NCI-H2081 treated with DMSO at 0.1 percent for 48 hours (cell line): Measurements from ENCODE around the gene HSP90AB1.
"Not testable (repeated sequence)": the region's sequence is repeated elsewhere in the genome, so short reads cannot be mapped to it uniquely, and the experiment has no call there.

Experiments
- DNase-seq: peaks from one replicate; lab custom pipeline; 2025; lab: John Stamatoyannopoulos, UW

Gene HSP90AB1

DNA sequence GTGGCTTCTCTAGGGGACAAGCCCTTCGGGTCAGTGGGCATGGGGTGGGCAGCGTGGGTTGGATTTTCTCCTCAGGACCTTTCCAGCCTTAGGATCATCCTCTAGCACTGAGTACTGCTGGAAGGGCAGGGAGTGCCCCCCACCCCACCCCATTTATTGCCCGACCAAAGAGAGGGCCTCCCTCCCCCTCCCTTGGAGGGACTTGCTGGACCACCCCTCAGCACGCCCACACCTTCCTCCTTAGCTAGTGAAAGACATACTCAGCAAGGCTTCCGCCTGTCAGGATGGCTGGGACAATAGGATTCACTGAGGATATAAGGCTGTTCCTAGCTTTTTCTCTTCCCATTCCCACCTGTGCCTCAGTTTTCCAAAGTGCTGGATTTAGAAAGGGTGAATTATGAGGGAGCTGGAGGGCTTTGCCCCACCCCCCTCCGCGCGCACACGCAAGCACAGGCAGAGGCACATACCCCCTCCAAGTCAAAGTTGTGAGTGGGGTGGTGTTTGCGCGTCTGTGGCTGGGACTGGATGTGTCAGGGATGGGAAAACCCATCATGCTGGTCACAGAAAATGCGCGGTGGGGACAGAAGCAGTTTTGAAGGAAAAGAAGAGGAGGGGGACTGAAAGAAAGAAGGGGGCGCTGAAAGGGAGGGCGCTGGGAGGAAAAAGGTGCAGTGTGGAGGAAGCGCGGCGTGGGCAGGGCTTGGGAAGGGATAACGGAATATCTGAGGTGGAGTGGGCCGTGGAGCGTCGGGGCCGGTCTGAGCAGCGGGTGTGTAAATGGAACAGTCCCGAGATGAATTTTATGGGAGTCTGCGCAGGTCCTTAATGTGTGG is 24.2 kb upstream of the HSP90AB1 start:
- no peak for DNase-seq

DNA sequence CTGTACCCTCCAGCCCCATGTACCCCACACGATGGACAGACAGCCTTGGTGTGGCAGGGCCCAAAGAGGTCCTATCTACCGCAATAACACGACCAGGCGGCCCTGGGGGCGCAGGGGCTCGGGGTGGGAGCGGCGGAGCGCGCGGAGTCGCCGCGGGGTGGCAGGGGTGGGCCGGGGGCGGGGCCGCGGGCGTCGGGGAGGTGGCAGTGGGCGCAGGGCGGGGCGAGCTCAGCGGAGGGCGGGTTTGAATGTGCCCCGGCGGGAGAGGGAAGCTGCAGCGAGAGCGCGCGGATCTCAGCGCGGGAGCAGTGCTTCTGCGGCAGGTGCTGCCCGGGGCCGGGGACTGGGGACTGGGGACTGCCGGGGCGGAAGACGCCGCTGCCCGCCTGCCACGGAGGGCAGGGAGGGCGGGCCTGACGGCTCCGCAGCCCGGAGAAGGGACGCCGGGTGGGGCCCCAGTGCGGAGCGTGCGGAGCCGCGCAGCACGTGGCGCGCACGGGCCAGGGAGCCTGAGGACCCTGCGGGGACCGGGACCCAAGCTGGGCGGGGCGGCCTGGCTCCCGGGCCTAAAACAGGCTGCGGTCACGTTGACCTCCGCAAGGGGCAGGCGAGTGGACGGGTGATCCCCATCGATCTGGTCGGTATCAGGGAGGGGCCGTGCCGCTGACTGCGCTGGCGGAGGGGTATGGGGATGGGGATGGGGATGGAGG is 23.4 kb upstream of the HSP90AB1 start, which contains the start of gene SLC29A1:
TSS of gene SLC29A1 (plus strand) at position 277 of the 710 bp plus-strand sequence. CDS start 3,719 bp downstream, outside the sequence.
- peak; percentile 24 for DNase-seq

DNA sequence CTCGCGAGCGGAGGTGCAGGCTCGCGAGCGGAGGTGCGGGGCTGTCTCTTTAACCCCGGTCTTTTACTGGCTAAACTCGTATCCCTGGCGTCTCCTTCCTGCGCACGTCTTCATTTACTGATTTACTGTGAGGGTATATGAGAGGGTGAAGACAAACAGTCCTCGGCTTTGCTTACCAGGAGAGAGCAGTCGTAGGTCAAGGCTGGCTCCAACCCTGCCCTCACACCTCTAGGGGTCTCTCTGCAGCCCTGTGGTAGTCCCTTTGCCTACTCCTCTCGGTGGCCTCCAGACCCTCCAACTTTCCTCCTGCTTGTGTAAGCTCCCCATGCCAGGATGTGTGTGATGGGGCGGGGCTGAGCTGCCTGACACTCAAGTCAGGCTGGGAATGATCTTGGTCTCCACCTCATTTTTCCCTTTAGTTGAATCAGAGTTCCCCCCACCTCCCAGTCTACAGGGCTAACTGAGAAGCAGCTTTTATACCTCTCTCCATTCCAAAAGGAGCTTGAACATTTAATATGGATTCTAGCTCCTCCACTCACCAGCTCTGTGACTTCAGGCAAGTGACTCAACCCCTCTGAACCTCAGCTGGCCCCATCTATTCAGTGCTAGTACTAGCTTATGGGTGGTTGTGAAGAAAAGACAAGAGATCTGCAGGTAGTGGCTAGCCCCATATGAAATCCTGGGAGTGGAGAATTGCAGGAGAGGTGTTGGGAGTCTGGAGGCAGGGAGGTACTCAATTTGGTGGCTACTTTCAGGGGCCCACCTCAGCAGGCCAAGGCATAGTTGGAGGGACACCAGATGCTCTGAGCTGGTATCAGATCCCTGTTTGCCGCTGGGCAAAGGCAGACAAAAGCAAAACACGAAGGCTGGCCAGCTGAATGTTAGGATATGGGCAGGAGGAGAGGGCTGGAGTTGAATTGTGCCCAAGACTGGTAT is 22.6 kb upstream of the HSP90AB1 start:
- no peak for DNase-seq

- no peak for DNase-seq
These were observed 22.0 kb upstream of the HSP90AB1 start for GRCh38 chr6:44224965-44225305.

- DNase-seq: no peak
These were observed 21.1 kb upstream of the HSP90AB1 start for GRCh38 chr6:44225579-44226325.

DNA sequence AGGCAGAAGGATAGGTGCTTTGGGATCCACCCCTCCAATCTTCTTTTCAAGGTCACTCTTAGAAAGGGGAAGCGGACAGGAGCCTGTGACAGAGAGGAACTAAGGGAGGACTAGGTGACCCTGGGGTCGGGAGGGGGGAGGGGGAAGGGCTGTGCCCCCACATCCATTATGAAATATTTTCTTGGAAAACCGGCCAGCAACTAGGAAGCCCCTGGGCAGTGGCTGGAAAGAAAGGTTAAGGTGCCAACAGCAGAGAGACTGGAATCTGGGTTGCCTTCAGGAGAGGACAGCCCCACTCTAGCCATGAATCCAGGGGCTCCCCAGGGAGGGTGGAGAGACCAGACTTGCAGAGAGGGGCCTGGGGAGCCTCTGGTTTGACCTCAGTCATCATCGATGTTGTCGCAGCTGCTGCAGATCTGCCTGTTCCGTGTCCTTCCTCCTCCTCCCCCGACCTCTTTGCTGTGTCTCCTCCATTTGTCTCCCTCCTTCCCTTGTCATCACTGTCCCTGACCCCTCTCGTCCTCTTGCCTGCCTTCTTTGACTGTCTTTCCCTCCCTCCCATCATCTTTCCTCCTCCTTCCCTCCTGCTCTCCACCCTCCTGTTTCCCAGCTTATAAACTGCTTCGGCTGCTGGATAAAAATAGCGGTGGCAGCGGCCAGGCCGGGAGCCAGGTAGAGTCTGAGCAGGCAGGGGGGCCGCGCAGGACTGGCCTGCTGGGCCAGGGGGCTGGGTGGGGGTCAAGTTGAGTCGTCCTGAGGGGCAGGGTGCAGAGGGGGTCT is 20.3 kb upstream of the HSP90AB1 start:
- no peak for DNase-seq

DNA sequence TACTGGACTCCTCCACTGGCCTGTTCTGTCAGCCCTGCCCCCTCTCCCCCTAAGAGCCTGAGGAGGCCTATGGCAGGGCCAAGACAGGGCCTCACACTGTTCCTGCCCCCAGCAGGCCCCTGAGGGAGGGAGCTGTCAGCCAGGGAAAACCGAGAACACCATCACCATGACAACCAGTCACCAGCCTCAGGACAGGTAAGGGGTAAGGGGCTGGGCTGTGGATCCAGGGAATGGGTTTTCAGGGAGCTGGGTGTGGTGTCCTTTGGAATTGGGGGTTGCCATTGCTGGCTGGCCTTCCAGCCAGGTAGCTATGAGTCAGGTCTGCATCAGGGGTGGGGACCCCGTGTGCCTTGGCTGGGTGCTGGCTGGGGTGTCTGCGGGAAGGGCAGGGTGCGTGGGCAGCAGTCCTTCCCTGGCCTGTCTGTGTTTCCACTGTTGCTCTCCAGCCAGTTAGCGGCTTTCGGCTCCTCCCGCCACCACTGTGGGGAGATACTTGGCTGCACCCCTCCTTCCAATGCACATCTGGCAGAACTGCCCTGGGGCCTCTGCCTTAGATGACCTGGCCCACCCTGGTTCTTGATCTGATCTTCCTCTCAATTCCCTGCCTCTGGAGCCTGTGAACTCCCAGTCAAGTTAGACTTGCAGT is 19.6 kb upstream of the HSP90AB1 start:
- DNase-seq: no peak

- no peak for DNase-seq
These were observed 18.9 kb upstream of the HSP90AB1 start for GRCh38 chr6:44228031-44228430.

GRCh38 chr6:44228433-44228832 is 18.5 kb upstream of the HSP90AB1 start:
- no peak for DNase-seq

DNA sequence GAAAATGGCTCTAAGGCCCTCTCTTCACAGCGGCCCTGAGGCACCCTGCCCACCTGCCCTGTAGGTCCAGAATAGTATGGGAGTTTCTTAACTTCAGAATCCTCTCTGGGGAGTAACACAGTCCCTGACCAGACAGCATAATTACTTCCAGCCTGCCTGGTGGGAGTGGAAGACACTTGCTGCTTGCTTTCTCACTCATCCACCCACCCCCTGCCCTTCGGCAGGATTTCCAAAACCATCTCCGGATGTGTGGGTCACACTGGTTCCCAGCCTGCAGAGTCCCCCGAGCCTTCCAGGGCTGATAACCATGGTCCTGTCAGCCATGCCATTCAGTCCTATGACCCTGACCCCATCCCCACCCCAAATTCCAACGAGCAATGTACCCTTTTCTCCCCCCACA is 18.1 kb upstream of the HSP90AB1 start:
- DNase-seq: no peak

DNA sequence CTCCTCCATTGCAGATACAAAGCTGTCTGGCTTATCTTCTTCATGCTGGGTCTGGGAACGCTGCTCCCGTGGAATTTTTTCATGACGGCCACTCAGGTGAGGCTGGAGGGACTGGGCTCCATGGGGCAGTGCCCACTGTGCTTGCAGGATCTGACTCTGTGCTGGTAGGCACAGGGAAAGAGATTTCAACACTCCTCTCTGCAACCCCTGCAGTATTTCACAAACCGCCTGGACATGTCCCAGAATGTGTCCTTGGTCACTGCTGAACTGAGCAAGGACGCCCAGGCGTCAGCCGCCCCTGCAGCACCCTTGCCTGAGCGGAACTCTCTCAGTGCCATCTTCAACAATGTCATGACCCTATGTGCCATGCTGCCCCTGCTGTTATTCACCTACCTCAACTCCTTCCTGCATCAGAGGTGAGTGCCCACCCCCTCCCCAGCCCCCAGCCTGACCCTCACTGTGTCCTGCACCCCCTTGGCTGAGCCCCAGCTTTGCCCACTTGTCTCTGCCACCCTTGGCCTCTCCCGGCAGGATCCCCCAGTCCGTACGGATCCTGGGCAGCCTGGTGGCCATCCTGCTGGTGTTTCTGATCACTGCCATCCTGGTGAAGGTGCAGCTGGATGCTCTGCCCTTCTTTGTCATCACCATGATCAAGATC is 17.4 kb upstream of the HSP90AB1 start:
- no peak for DNase-seq

DNA sequence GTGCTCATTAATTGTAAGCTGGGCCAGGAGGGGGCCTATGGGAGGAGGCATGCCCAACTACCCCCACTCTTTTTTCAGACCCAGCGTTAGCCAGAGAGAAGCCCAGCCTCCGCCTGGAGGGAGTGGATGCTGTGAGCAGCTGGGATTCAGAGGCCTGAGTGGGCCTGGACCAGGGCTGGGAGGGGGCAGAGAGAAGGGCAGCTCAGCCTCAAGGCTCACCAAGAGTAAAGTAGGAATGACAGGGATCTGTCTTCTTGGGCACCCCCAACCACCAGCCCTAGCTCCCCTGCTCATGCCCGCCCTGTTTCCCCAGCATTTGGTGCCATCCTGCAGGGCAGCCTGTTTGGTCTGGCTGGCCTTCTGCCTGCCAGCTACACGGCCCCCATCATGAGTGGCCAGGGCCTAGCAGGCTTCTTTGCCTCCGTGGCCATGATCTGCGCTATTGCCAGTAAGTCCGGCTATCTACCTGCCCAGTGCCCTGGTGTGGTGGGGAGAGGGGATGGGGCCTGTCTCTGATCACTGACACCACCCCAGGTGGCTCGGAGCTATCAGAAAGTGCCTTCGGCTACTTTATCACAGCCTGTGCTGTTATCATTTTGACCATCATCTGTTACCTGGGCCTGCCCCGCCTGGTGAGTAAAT is 16.7 kb upstream of the HSP90AB1 start:
- no peak for DNase-seq

- not testable (repeated sequence) for DNase-seq
These were observed 15.5 kb upstream of the HSP90AB1 start for GRCh38 chr6:44231426-44231825.

GRCh38 chr6:44232676-44233566 is 14.0 kb upstream of the HSP90AB1 start:
- DNase-seq: no peak

- no peak for DNase-seq
These were observed 13.3 kb upstream of the HSP90AB1 start for GRCh38 chr6:44233567-44234100.

DNA sequence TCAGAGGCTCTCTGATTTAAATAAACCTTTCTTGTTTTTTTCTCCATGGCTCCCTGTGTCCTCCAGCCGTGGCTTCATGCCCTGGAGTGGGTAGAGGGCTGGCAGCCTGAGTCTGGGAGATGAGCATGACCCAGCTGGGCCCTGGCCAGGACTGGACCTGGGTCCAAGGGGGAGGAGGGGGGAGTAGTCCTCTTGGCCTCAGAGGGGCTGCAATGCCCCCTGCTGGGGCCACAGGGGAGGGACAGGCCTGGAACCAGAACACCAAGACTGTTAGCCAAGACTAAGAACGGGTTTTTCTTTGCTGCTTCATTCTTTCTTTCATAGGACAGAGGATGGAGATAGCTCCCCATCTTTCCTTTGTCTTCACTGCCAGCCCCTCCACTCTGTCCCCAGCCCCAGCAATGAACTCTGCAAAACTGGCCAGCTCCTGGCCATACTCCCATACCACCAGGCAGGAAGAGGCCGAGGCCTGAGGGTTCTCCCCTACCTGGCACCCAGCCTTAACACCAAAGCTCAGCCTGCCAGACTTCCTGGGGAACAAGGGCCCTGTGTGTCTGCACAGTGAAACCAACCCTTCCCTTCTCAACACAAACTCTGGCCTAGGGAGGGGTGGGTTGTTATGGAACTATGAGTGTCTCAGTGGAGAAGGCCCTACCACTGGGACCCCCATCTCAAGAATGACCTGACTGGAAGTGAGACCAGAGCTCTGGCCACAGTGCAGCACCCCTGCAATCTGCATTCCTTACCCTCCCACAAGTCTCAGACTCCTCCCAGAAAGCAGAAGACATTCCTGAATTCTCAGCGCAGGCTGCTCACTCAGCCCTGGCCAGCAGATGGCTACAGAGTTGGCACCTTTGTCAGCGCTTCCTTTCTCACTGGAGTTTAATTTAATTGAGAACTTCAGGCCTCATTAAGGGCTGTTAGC is 12.5 kb upstream of the HSP90AB1 start:
- DNase-seq: no peak

DNA sequence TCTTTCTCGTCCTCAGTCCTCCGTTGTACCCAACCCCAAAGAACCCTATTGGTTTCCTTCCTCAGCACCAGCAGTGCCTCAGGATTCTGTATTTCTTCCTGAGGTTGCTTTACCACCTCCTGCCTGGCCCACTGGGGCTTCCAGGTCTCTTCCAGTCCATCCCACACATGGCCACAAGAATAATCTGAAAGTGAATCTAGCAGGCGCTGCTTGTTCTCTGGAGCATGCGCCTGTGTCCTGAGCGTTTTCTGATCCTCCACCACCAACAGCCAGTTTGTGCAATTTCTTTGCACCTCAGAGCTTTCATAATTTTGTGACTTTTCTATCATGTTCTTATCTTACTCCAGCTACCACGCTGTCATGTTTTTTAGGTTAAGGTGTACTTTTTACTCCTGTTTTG is 11.6 kb upstream of the HSP90AB1 start:
- no peak for DNase-seq
